Measurements from ENCODE around the gene IL17RC.
"Not testable (repeated sequence)": the region's sequence is repeated elsewhere in the genome, so short reads cannot be mapped to it uniquely, and the experiment has no call there.

IL17RC gene

DNA sequence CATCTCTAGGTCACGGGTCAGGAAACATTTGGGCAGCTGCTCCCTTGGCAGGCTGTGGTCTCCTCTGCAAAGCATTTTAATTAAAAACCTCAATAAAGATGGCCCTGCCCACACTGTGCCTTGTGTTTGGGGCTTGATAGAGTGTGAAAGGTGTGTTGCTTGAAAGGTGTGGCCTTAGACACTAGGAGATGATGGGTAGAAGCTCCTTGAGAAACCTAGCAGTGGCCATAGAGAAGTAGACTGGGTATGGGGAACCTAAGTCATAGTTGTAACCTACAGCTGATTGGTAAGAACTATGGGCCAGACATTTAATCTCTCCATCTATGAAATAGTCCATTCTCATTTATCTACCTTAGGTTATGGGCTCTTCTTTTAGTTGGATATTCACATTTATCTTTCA lies 23.2 kb upstream of the IL17RC start:
- in situ Hi-C loops (cut with MboI; ENCODE audit: low sequenced_read_pairs), result no loop called here

DNA sequence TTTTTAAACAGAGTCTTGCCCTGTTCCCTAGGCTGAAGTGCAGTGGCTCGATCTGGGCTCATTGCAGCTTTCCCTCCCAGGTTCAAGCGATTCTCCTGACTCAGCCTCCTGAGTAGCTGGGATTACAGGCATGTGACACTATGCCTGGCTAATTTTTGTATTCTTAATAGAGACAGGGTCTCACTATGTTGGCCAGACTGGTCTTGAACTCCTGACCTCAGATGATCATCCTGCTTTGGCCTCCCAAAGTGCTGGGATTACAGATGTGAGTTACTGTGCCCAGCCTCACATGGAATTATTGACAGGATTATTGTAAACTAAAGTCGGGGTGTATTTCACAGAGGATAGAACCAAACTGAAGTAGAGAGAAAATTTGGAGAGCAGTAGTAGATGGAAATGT lies 21.2 kb upstream of the IL17RC start:
- in situ Hi-C loops (cut with MboI; ENCODE audit: low sequenced_read_pairs), result not testable (repeated sequence)

DNA sequence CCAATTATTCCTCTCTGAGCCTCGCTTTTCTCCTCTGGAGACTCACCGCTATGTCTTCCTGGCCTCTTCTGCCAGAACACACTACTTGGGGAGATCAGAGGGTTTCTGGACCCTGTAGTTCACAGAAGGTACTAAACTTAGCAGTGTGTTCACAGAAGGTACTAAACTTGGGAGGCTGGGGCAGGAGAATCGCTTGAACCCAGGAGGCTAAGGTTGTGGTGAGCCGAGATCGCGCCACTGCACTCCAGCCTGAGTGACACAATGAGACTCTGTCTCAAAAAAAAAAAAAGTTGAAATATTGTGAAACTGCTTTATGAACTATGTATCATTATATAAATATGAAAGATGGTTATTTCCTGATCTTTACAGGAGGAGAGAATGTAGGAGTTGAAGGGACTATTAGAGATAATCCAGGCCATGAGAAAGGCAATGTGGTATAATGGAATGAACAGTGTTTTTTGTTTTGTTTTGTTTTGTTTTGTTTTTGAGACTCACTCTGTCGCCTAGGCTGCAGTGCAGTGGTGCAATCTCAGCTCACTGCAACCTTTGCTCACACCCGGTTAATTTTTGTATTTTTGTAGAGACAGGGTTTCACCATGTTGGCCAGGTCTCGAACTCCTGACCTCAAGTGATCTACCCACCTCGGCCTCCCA lies 20.0 kb upstream of the IL17RC start:
- in situ Hi-C loops (cut with MboI; ENCODE audit: low sequenced_read_pairs), result not testable (repeated sequence)

DNA sequence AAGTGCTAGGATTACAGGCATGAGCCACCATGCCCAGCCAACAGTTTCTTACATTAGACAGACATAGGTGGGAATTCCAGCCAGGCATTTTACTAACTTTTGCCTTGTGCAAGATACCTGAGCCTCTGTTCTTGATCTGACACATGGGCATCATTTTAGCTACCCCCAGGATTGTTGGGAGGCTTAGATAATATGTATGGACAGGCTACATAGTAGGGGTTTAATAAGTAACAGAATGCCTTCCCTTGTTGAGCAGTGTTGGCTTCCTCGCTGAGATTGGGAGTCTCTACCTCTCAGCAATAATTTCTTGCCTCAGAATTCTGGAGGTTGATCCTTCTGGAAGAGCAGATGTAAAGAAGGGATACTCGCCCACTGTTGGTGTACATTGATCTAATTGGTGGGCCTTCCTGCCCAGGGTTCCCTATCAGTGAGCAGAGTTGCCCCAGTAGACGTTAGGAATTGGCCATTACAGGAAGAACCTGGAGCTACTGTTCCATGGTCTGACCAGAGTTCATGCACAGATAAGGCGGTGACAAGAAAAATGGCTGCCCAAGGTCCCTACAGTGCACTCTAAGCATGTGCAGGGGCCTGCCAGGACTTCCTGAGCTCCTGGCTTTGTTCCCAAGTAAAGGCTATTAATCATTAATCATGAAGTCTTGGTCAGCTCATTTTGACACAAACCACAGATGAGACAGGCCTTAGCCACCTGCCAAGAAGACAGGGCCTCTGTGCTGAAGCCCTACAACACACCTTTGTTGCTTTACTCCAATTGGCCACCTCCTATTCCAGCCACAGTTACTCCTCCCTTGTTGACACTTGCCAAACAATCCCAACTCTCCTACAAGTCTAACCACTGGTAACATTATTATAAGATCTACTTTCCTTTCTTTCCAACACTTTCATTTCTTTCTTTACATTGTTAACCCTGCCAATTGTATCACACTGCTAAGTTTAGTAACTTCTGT lies 19.2 kb upstream of the IL17RC start:
- in situ Hi-C loops (cut with MboI; ENCODE audit: low sequenced_read_pairs), result no loop called here

DNA sequence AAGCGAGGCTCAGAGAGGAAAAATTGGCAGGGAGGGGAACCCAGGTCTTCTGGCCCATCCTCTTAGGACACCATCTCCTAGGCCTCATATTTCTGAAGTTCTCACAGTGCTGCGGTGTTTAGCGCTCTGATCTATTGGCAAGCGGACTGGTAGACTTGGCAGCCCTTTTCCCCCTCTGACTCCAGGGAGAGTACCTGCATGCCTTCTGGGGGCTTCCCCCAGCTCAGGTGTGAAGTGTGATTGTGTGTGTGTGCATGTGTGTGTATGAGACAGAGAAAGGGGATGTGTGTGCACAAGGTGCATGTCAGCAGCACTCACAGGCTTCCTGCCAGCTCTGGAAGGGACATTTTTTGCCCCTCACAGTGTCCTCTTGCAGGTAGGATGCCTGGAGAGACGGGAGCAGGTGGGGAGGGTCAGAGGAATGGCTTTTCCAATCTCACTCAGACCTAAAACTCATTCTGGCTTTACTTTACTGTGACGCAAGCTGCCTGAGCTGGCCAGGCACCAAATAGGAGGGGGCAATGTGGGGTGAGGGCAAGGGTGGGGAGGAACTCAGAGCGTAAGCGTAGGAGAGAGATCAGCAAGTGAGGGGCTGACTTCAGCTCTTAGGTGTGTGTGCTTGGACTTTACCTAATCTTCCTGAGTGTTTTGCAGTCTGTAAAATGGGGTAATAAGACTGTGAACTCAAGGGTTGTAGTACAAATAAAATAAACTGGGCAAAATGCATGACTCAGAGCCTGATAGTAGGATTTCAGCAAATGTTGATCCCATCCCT lies 18.2 kb upstream of the IL17RC start:
- in situ Hi-C loops (cut with MboI; ENCODE audit: low sequenced_read_pairs), result no loop called here

DNA sequence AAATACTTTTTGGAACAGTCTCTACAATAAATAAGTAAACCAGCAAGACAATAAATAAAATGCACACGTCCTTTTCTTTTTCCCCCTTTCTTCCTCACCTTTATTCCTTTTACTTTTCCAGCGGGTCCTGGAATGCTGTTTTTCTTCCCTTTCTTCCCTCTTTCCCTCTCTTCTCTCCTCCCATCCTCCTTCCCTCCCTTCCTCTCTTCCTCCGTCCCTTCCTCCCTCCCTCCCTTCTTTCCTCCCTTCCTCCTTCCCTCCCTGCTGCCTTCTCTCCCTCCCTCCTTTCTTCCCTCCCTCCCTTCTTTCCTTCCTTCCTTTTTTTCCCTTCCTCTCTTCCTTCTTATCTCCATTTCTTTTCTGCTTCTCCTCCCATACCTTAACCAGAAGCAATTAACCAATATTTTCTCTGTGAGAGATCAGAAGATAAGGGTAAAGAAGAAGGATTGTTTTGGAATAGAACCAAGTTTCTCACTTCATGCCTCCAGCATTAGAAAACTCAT lies 17.6 kb upstream of the IL17RC start:
- in situ Hi-C loops (cut with MboI; ENCODE audit: low sequenced_read_pairs), result no loop called here

DNA sequence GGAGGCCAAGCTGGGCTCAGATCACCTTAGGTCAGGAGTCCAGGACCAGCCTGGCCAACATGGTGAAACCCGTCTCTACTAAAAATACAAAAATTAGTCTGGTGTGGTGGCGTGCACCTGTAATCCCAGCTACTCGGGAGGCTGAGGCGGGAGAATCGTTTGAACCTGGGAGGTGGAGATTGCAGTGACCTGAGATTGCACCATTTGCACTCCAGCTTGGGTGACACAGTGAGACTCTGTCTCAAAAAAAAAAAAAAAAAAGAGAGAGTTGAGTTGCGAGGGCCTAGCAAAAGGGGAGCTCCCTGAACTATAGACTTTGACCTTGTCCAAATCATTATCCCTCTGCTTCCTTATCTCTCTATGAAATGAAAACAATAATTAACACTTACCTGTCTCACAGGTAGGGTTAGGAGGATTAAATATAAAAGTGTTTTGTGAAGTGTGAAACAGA lies 15.9 kb upstream of the IL17RC start:
- in situ Hi-C loops (cut with MboI; ENCODE audit: low sequenced_read_pairs), result not testable (repeated sequence)

DNA sequence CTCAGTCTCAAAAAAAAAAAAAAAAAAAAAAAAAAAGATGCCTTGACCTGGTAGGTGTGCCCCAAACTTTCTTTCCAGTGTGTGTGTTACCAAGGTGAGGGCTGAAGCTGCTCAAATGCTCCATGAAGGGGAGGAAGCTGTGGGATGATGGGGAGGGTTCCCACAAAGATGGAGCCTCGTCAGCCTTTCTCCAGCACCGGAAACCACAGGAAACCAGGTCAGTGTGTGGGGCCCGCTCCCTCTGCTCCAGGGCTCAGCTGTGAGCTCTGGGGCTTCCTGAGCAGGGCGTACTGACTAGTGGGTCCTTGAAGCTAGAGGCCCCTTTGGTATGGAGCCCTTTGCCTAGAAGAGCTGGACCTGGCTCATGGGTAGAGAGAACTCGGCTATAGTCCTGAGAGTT lies 14.9 kb upstream of the IL17RC start:
- in situ Hi-C loops (cut with MboI; ENCODE audit: low sequenced_read_pairs), result no loop called here

DNA sequence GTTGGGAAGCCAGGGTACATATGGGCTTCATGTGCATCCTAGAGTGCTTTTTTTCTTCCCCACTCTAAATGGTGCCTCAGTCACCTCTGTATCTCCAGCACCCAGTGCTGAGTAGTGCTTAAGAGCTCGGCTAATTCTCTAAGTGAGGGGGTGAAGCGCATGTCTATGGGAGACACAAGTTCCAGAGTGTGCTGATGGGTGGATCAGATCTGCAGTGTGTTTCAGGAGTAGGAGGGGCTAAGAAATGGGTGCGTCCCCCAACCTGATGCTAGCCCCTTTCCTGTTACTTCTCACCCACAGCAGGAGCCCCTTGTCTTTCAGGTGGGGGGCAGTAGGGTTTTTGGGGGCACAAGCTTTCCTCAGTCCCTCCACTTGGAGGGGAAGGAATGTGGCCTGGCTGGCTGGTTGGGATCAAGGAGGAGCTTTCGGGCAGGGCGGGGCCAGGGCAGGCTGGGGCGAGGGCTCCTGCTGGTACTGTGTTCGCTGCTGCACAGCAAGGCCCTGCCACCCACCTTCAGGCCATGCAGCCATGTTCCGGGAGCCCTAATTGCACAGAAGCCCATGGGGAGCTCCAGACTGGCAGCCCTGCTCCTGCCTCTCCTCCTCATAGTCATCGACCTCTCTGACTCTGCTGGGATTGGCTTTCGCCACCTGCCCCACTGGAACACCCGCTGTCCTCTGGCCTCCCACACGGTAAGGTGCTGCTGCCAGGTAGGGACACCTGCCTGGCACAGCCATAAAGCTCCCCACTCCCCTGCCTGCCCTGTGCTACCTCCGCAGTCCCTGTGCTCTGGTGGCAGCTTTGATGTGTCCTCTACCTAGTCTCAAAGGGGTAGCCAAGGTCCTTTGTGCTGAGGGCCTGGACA lies 14.3 kb upstream of the IL17RC start, which contains the start of gene IL17RE:
TSS of gene IL17RE (plus strand) at position 477 of the 866 bp plus-strand sequence. CDS start at position 562, 85 bp downstream.
- in situ Hi-C loops (cut with MboI; ENCODE audit: low sequenced_read_pairs), result no loop called here

DNA sequence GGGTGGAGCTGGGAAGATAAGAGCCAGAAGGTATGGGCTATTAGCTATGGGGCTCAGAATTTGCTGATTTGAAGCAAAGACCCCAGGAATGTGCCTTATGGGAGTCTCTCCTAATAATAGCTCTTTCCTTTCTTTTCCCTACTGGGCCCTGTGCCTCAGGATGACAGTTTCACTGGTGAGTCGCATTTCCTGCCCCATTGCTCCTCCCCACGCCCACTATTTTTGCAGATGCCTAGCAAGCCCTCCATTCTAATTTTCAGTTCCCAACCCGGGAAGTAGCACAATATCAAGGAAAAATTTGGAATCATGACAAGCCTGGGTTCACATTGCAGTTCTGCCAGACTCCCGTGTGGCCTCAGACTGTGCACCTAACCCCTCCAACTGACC lies 13.7 kb upstream of the IL17RC start:
- in situ Hi-C loops (cut with MboI; ENCODE audit: low sequenced_read_pairs), result no loop called here

DNA sequence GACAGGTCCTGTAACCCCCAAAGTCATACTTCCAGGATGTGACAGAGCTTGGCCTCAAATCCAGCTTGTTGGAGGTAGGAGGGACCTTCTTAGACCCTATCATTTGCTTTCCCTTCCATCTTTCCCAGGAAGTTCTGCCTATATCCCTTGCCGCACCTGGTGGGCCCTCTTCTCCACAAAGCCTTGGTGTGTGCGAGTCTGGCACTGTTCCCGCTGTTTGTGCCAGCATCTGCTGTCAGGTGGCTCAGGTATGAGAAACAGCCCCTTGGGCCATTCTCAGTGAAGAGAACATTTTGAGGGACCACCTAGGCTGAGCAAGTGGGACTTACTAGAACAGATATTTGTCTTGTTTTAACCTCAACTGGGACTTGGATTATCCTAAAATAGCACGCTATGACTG lies 13.0 kb upstream of the IL17RC start:
- in situ Hi-C loops (cut with MboI; ENCODE audit: low sequenced_read_pairs), result no loop called here

DNA sequence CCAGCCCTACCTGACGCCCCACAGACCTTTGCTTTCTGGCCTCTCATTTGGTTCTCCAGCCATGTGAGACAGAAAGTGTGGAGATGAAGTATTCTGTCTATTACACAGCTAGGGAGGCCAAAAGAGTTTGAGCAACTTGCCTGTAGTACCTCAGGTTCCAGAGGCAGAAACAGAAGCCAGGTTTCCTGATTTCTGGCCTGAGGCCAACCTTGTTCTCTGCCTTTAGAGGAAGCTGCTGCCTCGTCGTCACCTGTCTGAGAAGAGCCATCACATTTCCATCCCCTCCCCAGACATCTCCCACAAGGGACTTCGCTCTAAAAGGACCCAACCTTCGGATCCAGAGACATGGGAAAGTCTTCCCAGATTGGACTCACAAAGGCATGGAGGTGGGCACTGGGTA lies 10.4 kb upstream of the IL17RC start:
- in situ Hi-C loops (cut with MboI; ENCODE audit: low sequenced_read_pairs), result no loop called here

DNA sequence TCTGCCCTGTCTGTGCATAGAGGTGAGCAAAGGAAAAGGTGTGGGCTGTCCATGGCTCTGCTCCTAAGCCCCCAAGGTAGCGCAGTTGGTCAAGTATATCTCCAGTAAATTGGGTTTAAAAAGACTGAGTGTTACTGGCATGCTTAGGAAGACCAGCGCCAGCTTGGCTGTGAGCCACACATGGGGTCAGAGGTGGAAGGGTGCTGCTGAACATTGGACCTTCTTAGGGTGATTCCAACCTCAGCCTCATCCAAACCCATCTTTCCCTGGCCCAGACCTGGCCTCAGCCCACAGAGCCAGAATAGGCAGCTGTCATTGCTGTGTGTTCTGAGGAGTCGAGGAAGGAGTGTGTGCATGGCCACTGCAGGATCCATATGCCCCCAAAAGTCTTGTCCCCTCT lies 8.6 kb upstream of the IL17RC start:
- in situ Hi-C loops (cut with MboI; ENCODE audit: low sequenced_read_pairs), result no loop called here

DNA sequence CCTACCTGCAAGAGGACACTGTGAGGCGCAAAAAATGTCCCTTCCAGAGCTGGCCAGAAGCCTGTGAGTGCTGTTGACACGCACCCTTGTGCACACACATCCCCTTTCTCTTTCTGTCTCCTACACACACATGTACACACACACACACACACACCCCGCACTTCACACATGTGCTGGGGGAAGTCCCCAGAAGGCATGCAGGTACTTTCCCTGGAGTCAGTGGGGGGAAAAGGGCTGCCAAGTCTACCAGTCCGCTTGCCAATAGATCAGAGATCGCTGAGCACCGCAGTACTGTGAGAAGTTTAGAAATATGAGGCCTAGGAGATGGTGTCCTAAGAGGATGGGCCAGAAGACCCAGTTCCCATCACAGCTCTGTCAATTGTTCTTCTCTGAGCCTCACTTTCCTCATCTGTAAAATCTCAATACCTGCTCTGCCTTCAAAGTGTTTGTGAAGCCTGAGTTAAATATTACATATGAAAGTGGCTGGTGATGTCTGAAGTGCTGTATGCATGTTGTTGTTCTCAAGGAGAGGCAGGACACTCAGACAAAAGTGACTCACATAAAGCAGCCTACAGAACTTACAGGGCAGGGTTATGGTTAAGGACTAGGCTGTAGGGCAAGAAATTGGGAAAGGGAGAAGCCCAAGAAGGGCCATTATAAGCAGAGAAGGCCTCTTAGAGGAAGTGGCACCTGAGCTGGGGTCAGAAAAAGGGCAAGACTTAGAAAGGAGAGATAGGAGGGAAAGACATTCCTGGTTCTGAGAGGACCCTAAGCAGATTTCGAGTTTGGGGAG lies 7.5 kb upstream of the IL17RC start:
- in situ Hi-C loops (cut with MboI; ENCODE audit: low sequenced_read_pairs), result no loop called here

DNA sequence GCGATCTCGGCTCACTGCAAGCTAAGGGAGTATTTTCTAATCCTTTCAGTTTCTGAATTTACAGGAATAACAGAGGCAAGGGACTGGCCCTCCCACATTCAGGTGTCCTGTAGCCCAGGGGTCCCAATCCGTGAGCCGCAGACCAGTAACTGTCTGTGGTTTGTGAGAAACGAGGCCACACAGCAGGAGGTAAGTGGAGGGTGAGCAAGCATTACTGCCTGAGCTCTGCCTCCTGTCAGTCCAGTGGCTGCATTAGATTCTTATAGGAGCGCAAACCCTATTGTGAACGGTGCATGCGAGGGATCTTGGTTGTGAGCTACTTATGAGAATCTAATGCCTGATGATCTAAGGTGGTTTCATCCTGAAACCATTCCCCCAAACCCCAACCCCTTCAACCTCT lies 5.0 kb upstream of the IL17RC start:
- in situ Hi-C loops (cut with MboI; ENCODE audit: low sequenced_read_pairs), result no loop called here

DNA sequence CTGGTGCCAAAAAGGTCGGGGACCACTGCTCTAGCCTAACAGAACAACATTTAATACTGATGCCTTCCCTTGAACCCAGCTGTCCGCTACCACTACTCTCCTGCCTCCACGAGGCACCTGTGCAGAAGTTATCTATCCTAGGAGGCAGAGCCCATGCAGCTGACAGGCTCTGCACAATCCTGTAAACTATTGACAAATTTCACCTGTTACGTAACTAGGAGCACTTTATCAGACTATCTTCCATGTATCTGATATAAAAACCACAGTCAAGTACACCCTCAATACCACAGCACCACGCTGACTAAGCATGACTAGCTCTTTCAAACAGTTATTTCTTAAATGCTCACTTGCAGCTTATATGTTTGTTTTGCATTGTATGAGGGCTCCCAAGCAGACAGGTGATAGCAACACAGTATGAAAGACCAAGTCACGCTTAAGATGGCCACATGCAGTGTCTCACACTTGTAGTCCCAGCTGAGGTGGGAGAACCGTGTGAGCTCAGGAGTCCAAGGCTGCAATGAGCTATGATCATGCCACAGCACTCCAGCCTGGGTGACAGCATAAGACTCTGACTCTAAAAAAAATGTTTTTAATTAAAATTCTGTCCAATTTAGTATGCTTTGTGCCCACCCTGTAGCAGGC lies 4.5 kb upstream of the IL17RC start:
- in situ Hi-C loops (cut with MboI; ENCODE audit: low sequenced_read_pairs), result no loop called here

DNA sequence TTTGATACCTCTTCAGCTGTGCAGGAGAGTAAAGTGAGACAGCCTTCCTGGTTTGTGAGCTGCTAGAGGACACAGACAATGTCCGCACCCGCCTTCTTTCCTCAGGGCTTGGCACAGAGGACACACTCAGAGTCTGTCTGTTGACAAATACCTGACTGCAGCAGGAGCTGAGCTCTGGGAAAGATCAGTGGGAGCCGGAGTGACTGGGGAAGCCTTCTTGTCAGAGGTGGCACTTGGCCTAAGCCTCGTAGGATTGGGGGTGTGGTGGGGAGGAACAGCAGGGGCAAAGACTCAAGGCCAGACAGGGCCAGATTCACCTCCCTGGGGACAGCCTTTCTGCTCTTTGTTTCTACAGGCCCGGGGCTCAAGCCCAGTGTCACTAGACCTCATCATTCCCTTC lies 3.3 kb upstream of the IL17RC start:
- in situ Hi-C loops (cut with MboI; ENCODE audit: low sequenced_read_pairs), result no loop called here

DNA sequence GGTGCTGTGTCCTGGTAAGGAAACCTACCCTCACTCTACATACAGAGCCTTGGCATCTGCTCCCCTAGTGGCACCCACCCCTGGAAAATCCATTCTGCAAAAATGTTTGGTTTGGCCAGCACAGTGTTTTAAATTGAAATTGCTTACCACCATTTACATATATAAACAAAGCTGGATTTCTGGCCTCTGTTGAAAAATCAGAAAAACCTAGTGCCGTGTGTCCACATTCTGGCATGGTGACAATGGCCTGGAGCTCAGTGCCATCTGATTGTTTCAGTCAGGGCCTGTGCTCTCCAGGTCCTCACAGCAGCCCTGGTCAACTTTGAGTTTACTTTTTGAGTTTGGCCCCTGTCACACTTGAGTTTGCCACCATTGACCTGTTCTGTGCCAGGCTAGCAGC lies 2.9 kb upstream of the IL17RC start:
- in situ Hi-C loops (cut with MboI; ENCODE audit: low sequenced_read_pairs), result no loop called here

All from HL-60/S4 treated with retinoic acid at 250 ng/mL for 4 days and 3 days (cell line).